ENCODE data around the gene PRM1.
A peak's percentile ranks its signal among the peaks of the same experiment; 100 is the strongest.

Gene PRM1

GRCh38 chr16:11322823-11323222, 41.7 kb upstream of the PRM1 start:
- H3K9me3 Mint-ChIP-seq = peaks cover 3% of the 10 kb centered on the region
- no peak for TF ChIP-seq CTCF (IDR thresholded peaks at IDR 0.05)
- peaks cover 4% of the 10 kb centered on the region for H3K27me3 Mint-ChIP-seq (ENCODE audit: low read depth, poor library complexity)
- peak overlapping the region; percentile 83 for H3K27ac Mint-ChIP-seq
- no peak for DNase-seq
- H3K4me3 Mint-ChIP-seq = no peak overlapping the region
- H3K36me3 Mint-ChIP-seq (ENCODE audit: low read depth) = no peaks in the 10 kb centered on the region
- peaks cover 38% of the 10 kb centered on the region for H3K4me1 Mint-ChIP-seq

DNA sequence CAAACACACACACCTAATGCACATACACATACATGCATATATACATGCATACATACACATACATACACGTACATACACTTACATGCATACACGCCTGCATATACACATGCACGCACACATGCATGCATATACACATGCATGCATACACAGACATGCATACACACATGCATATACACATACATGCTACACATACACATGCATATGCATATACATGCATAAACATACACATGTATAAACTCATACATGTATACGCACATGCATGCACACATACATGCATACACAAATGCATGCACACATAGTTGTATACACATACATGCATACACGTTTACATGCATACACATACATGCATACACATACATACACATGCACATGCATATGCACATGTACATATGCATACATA, 40.5 kb upstream of the PRM1 start:
- H3K27ac Mint-ChIP-seq = no peak overlapping the region

DNA sequence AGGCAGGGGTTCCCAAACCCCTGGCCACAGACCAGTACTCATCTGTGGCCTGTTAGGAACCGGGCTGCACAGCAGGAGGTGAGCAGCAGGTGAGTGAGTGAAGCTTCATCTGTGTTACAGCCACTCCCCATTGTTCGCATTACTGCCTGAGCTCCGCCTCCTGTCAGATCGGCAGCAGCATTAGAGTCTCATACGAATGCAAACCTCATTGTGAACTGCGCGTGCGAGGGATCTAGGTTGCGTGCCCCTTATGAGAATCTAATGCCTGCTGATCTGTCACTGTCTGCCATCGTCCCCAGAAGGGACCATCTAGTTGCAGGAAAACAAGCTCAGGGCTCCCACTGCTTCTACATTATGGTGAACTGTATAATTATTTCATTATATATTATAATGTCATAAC, 39.0 kb upstream of the PRM1 start:
- DNase-seq = no peak
- Mint-ChIP-seq H3K27me3 (ENCODE audit: low read depth, poor library complexity) (peaks cover 12% of the 10 kb centered on the region), H3K4me1 (peaks cover 30% of the 10 kb centered on the region), H3K27ac (no peak overlapping the region), H3K36me3 (ENCODE audit: low read depth) (no peaks in the 10 kb centered on the region), H3K9me3 (no peaks in the 10 kb centered on the region), H3K4me3 (no peak overlapping the region)
- no peak for TF ChIP-seq CTCF (IDR thresholded peaks at IDR 0.05)

More for the DNA sequence above, 40.5 kb upstream of the PRM1 start:
- DNase-seq = no peak
- peaks cover 5% of the 10 kb centered on the region for H3K27me3 Mint-ChIP-seq (ENCODE audit: low read depth, poor library complexity)
- H3K36me3 Mint-ChIP-seq (ENCODE audit: low read depth) = no peaks in the 10 kb centered on the region
- no peaks in the 10 kb centered on the region for H3K9me3 Mint-ChIP-seq
- H3K4me3 Mint-ChIP-seq = no peak overlapping the region
- TF ChIP-seq CTCF (IDR thresholded peaks at IDR 0.05) = no peak
- H3K4me1 Mint-ChIP-seq = peaks cover 29% of the 10 kb centered on the region

DNA sequence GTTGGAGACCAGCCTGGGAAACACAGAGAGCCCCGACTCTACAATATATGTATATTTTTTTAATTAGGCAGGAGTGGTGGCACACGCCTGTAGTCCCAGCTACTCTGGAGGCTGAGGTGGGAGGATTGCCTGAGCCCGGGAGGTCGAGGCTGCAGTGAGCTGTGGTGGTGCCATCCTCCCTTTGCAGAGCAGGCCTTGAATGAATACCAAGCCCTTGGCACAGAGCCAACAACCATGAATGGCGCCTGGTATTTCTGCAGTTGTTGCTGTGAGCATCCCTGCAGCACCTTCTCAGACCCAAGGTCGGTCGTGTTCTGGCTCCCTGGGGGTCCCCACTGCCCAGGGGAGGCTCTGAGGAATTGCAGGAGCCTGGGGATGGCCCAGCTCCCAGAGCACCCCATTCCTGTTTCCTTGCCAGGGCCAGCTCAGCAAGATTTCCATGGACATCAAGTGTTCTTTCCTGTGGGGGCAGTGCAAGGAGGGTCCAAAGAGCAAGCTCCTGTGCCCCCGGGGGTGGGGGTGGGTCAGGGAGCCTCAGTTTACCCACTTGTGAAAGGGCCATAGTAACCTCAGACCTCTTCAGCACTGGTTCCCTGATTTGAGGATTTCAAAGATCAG, 38.5 kb upstream of the PRM1 start:
- H3K4me1 Mint-ChIP-seq = peaks cover 25% of the 10 kb centered on the region
- H3K9me3 Mint-ChIP-seq = no peaks in the 10 kb centered on the region
- H3K27ac Mint-ChIP-seq = no peak overlapping the region
- no peak for TF ChIP-seq CTCF (IDR thresholded peaks at IDR 0.05)
- H3K36me3 Mint-ChIP-seq (ENCODE audit: low read depth) = no peaks in the 10 kb centered on the region
- H3K4me3 Mint-ChIP-seq = no peak overlapping the region
- DNase-seq = no peak
- peaks cover 16% of the 10 kb centered on the region for H3K27me3 Mint-ChIP-seq (ENCODE audit: low read depth, poor library complexity)

DNA sequence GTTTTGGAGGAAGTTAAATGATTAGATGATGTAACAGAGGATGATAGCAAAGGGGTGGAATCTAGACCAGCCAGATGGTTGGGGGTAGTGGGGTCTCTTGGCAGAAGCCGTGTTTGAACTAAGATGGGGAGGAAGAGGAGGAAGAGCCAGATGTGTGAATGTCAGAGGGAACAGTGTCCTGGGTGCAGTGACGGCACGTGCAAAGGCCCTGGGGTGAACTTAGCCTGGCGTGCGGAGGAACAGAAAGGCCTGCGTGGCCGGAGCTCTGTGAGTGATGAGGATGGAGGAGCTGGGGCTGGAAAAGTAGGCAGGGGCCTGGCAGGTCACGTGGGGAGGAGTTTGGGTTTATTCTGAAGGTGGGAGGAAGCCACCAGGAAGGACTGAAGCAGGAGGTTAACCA, 37.7 kb upstream of the PRM1 start:
- Mint-ChIP-seq H3K4me3 (no peak overlapping the region), H3K4me1 (peaks cover 26% of the 10 kb centered on the region), H3K27ac (no peak overlapping the region), H3K27me3 (ENCODE audit: low read depth, poor library complexity) (peaks cover 17% of the 10 kb centered on the region), H3K36me3 (ENCODE audit: low read depth) (no peaks in the 10 kb centered on the region), H3K9me3 (no peaks in the 10 kb centered on the region)
- no peak for TF ChIP-seq CTCF (IDR thresholded peaks at IDR 0.05)
- no peak for DNase-seq

DNA sequence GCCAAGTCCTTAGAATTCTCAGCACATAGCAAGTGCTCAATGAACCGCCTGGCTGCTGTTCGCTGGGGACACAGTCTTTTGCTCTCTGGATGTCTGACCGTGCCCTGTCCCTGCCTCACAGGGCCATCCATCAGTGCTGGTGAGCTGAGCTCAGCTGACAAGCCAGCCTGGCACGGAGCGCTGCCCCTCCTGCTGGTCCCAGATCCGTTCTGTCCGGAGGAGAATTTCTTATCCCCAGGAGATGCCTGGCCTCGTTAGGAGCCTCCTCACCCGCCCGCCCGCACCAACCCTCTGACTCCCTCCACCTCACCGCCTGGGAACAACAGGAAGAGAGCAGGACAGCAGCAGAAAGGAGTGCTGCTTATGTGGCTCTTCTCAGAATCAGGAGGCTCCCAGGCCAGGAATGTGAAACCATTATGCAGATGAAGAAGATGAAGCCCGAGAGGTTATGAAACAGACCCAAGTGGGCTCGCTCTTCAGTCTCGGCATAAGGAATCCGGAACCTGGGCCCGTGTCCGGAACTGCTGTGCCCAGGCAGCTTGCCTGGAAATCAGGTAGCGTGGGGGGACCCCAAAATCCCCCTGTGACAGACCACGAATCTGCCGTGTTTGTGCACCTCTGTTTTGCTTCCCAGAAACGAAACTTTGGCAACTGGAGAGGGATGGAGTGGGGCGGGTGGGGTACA, 35.3 kb upstream of the PRM1 start:
- no peak overlapping the region for H3K27ac Mint-ChIP-seq
- H3K27me3 Mint-ChIP-seq (ENCODE audit: low read depth, poor library complexity) = peaks cover 17% of the 10 kb centered on the region
- no peaks in the 10 kb centered on the region for H3K9me3 Mint-ChIP-seq
- H3K4me1 Mint-ChIP-seq = peaks cover 28% of the 10 kb centered on the region
- H3K4me3 Mint-ChIP-seq = no peak overlapping the region
- peak; percentile 33 for DNase-seq
- no peaks in the 10 kb centered on the region for H3K36me3 Mint-ChIP-seq (ENCODE audit: low read depth)
- TF ChIP-seq CTCF (IDR thresholded peaks at IDR 0.05) = no peak
